Stimulated activated CD4-positive, alpha-beta T cell treated with anti-CD3 and anti-CD28 coated beads, Interleukin-12 subunit alpha, Interleukin-12 subunit beta, amount 100 ng/mL, for 24 hours (primary cell): ENCODE results near the gene NEUROD1.

Source experiments
- DNase-seq, 2 experiments: peaks; one replicate each; pipeline ENCODE4 v3.0.0-alpha.2; 2020; ENCODE audit warnings: low read depth in 2 of 2

The NEUROD1 gene

DNA sequence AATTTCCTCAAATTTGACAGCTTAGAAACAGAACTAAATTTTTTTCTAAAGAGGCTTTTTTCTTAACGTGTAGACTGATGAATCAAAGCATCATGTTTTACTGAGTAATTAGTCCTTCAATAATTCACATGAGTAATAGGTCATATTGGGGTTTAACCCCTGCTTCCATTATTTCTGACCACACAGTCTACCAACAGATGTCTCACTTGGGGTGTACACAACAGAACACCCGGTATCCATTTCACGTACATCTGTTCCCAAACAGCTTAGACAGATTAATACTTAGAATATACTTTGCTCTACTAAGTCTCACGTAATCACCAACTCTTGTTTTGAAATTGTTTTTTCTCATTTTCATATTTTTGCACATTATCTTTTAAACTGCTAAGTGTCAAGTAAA is 38.2 kb downstream of the NEUROD1 start:
- DNase-seq = no peak

DNA sequence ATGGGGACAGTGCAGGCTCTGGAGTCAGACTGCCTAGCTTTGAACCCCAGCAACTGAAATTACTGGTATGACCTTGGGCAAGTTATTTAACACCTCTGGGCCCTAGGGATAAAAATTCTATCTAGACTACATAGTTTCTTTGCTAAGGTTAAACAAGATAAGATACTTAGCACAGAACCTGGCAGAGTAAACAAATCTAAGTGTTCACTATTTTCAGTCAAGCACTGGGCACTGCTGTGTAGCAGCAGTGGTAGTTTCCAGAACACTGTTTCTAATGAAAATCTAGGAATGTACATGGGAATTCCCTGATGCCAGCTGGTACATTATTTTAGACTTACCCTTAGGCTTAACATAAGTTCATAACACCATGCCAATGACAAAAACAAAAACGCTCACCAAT is 40.6 kb downstream of the NEUROD1 start:
- DNase-seq = no peak

DNA sequence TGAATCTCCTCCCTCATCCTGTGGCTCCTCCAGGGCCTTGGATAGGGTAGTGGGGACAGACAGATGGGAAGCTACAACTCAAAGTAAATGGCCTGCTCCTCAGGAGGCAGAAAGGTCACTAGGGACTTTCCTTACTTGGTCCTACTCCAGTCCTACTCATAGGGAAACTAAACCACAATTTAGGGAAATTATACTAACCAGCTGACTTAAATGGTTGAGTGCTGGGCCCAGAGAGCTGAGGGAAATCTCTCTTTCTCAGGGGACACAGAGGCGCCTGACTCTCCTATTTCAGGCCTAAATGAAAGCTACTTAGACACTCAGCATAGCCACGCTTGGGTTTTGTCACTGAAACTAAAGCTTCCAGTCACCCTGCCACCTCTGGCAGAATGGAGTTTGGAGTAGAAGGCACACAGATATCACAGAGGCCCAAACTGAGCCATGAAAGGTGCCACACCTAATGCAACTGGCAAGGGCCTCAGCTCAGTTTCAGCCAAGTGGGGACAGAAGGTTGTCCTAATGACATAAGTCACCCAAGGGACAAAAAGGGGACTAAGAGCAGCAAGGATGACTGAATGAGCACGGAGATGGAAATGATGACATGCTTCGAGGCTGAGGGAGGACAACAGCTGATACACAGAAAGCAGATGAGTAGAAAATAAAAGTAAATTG is 47.5 kb downstream of the NEUROD1 start:
- DNase-seq = no peak

DNA sequence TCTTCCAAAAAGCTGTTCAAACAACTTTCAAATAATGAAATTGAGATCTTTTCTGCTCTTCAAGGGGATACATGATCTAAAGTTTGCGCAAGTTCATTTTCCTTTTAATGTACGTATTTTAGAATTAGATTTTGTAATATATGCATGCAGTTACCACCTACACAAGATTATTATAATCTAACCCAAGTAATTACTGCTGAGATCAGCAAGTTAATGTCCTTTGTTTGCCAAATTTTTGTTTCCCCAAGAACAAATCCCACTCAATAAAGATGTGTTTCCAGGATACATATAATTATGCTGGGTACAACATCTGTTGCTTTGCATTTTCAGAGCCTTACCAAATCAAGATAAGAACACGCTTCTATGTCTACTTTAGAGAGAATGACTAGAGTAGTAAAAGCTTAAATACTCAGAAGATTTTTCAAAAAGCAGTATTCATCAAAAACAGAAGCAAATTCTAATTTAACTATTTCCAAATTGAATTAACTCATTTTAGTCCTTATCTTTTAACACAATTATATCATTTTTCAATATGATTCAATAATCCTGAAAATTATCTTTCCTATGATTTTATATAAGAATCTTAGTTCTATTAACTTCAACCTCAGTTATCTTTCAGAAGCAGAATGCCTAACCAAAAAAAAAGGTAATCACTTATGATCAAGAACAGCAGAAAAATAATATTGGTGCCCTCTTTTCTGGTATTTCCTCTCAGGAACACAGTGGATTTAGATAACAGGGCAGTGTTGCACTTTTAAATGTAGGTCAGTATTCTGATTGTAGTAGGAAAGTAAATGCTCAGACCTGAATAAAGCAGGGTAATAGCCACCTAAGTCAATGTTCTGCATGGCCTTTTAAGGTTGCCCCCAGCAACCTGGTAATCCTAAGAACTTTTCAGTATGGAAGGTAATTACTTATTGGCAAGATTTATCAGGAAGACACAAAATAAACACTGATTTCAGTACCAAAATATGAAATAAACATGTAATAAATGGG is 51.4 kb downstream of the NEUROD1 start:
- no peak for DNase-seq

DNA sequence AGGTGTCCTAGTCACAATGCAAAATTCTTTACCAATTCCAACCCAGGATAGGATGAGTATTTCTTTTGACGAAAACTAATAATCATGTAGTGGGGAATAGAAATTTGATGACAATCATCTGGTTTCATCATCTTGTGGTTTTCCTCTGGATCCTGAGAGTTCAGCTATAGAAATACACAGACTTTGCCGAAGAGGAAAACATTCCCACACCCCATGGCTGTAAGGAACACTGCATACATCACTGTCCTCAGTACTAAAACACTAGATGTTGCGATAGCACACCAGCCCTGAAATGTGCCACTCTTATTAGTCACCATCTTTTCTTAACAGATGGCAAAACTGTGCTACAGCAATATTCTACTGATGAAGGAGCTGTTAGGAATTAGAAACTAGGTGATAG is 52.8 kb downstream of the NEUROD1 start:
- DNase-seq = no peak

DNA sequence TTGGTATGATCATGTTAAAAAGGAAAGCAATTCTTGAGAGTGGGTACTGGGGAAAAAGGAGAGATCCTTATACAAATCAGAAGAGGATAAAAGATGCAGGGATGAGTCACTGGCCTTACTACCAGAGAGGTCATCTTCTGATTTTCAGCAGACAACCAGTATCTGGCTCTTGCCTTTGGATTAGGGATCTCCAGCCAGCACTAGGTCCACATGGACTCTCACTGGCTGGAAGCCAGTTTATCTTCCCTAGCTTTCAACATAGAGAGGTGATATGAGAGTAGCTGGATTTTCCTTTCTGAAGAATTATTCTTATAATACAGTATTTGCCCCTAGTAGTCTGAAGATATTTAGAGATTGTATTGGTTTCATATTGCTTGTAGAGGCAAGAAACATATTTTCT is 53.6 kb downstream of the NEUROD1 start:
- no peak for DNase-seq
